H1 (cell line): Measurements from ENCODE around the gene CA10. TPM values are rescaled to one million over a fixed set of nuclear protein-coding genes. Genes with fewer than 3 reads are reported as not detected.
A peak's percentile ranks its signal among the peaks of the same experiment; 100 is the strongest.

Experiments used
- JUND ChIP-seq: IDR thresholded peaks from 2 replicates; pipeline ENCODE4 v1.6.1; 2011; ENCODE audit warnings: mild to moderate bottlenecking, improper control_type of control experiment, low read length
- MAFK ChIP-seq: IDR thresholded peaks from 2 replicates; pipeline ENCODE4 v1.6.1; 2012; ENCODE audit warnings: low read depth, mild to moderate bottlenecking, improper control_type of control experiment, low read length
- RBBP5 ChIP-seq: IDR thresholded peaks from 2 replicates; pipeline ENCODE4 v1.7.1; 2012; ENCODE audit warnings: low read depth, mild to moderate bottlenecking, inconsistent platforms, low read length, moderate library complexity, borderline replicate concordance
- SP2 ChIP-seq: IDR thresholded peaks from 2 replicates; pipeline ENCODE4 v1.6.1; 2012; ENCODE audit warnings: mild to moderate bottlenecking, low read length, inconsistent platforms
- polyA plus RNA-seq, 7 experiments: library from polyadenylated mRNA; depleted of rRNA in 3 of 7; stranded (reverse) in 5 of 7; unstranded in 2 of 7; fragments of >200 nt in 5 of 7; fragments of 200-250 nt in 2 of 7; gene quantifications; 1 replicate in 5 of 7; 2 replicates in 1 of 7; 4 replicates in 1 of 7; pipeline versions ENCODE4 v1.2.1 to v1.2.3, GENCODE V29; 2011 to 2013; ENCODE audit warnings: missing spikeins in 2 of 7, mixed read lengths in 2 of 7
- total RNA-seq: library from RNA; stranded (reverse); fragmentation: NEBNext Ultra II Directional; extraction: Animal tissue kit (Norgen Biotek cat#: 25700); gene quantifications from 2 replicates; pipeline ENCODE4 v1.2.1, GENCODE V29; 2021

The CA10 gene
- total and polyA plus RNA-seq, 2 of the 8 experiments (the other 6 are each of a cell fraction or from before 2014, with no cell fraction given): 0.60 to 0.63 TPM

- no peak for TF ChIP-seq JUND
- TF ChIP-seq SP2: no peak
- 0 out of 2 replicates have a peak, but pooled peaks have one; percentile 5 for TF ChIP-seq MAFK
- TF ChIP-seq RBBP5: no peak
Measured at GRCh38 chr17:51640108-51640622, 518.3 kb downstream of the CA10 start (continued).
